SK-N-MC (cell line): ENCODE data around the gene PDZD2.

Source experiments
- EZH2 ChIP-seq: fragments of 200-600 bp; sonication (generic); IDR thresholded peaks from one replicate; pipeline ENCODE4 v1.6.1; 2017; ENCODE audit warnings: antibody characterized with exemption
- FOXP2 ChIP-seq: optimal IDR thresholded peaks from 2 replicates; pipeline ENCODE3; 2011; ENCODE audit warnings: mild to moderate bottlenecking, moderate library complexity; ENCODE audit not compliant: insufficient read depth; ENCODE audit errors: extremely low read length, control extremely low read depth
- POLR2AphosphoS5 ChIP-seq: IDR thresholded peaks from 2 replicates; pipeline ENCODE4 v1.6.1; 2012; ENCODE audit warnings: mild to moderate bottlenecking, low read depth, low read length, borderline replicate concordance

DNA sequence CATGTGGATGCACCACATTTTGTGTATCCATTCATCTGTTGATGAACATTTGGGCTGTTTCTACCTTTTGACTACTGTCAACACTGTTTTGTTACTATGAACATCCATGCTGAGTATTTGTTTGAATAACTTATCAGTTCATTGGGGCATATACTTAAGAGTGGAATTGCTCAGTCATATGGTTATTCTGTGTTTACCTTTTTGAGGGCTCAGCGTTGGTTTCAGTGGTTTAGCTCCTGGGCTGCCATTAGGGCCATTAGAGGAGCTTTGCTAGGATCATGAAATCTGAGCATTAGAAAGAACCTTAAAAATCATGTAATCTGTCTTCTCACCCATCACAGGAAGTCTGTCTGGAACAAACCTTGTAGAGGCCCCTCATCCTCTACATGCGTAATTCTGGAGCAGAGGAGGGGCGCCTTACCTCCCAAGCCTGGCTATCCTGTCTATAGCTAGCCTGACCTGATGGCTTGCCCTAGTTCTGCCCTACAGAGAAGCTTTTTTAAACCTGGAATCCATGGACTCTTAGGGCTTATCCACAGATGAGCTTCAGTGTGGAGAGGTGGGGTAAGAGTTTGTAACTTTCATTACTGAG is 92.9 kb downstream of the PDZD2 start:
- TF ChIP-seq POLR2AphosphoS5, result no peak
- TF ChIP-seq EZH2, result no peak
- no peak for TF ChIP-seq FOXP2
